ENCODE results near the gene SMCHD1. TPM values are rescaled to one million over a fixed set of nuclear protein-coding genes. Genes with fewer than 3 reads are reported as not detected.

Gene SMCHD1
- total RNA-seq, 2 experiments from 2014 or later = 357 to 359 TPM

GRCh38 chr18:2706903-2707302, 51.4 kb downstream of the SMCHD1 start:
- peak overlapping the region; percentile 27 for H3K27ac Mint-ChIP-seq
- H3K9me3 ChIP-seq (ENCODE audit: control insufficient read depth in 1 of 2, insufficient read depth in 1 of 2, low read length in 2 of 2) = no peaks in the 10 kb centered on the region
- DNase-seq = no peak
- H3K27me3 Mint-ChIP-seq = no peaks in the 10 kb centered on the region
- peaks cover 91% of the 10 kb centered on the region for H3K36me3 Mint-ChIP-seq (ENCODE audit: low read depth)
- POLR2A ChIA-PET = interaction anchor here (0.9 kb wide), 1 partner anchor 26 kb away, joined by 3 read pairs; no protein-coding TSS in a partner anchor
- peaks cover 95% of the 10 kb centered on the region for H3K36me3 ChIP-seq (ENCODE audit: insufficient read depth, low read length)
- intact Hi-C loops (cut with DNase I, micrococcal nuclease) = loop anchor here in 1 of 2 experiments (5.0 kb wide), 1 partner anchor 40 kb away; no protein-coding TSS in a partner anchor
- no peak for ATAC-seq (ENCODE audit: poor library complexity)
- H3K27ac ChIP-seq (ENCODE audit: low read depth in 1 of 2, low read length in 2 of 2) = no peak overlapping the region
- TF ChIP-seq CTCF (IDR thresholded peaks at IDR 0.05) = no peak
- H3K9me3 Mint-ChIP-seq = no peaks in the 10 kb centered on the region
- no peaks in the 10 kb centered on the region for H3K27me3 ChIP-seq (ENCODE audit: control insufficient read depth in 1 of 2, insufficient read depth in 2 of 2, low read length in 2 of 2)
- peaks cover 66% of the 10 kb centered on the region for H3K4me1 Mint-ChIP-seq (ENCODE audit: low read depth)
- H3K4me1 ChIP-seq (ENCODE audit: insufficient read depth, low read length) = no peaks in the 10 kb centered on the region
- H3K4me3 Mint-ChIP-seq = no peak overlapping the region
- CTCF ChIA-PET = no interaction called here
- H3K4me3 ChIP-seq (ENCODE audit: low read length) = no peak overlapping the region

DNA sequence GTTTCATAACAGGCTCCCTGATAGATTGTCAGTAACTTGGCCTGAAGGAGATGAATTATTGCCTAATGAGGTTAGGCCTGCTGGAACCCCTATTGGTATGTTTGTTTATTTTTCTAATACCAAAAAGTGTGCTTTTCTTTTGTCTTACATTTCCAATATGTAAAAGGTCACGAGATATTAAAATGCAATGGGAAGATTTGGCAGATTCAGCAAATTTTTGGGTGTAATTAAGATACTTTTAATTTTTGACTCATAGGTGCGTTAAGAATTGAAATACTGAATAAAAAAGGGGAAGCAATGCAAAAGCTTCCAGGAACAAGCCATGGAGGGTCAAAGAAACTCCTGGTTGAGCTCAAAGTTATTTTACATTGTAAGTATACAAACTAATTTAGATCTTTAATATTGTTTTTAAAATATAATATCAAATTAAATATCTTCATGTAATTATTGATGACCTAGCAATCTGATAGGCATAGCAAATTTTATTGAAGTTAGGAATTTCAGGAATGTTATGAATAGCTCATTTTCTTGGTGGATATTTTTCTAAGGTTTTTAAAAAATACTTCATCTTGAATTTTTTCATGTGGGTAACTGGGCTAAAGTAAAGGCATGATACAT, 52.1 kb downstream of the SMCHD1 start:
- Mint-ChIP-seq H3K27me3 (no peaks in the 10 kb centered on the region), H3K4me3 (no peak overlapping the region), H3K36me3 (ENCODE audit: low read depth) (peaks cover 91% of the 10 kb centered on the region), H3K9me3 (no peaks in the 10 kb centered on the region), H3K27ac (no peak overlapping the region), H3K4me1 (ENCODE audit: low read depth) (peaks cover 69% of the 10 kb centered on the region)
- ChIA-PET CTCF (interaction anchor here (0.8 to 1.1 kb wide), 2 partner anchors 9 to 26 kb away, joined by 3 read pairs; no protein-coding TSS in a partner anchor), POLR2A (interaction anchor here (0.8 to 1.7 kb wide), 2 partner anchors 28 to 51 kb away, joined by 3 to 8 read pairs; partner anchors contain the start of gene SMCHD1)
- no peaks in the 10 kb centered on the region for H3K9me3 ChIP-seq (ENCODE audit: control insufficient read depth in 1 of 2, insufficient read depth in 1 of 2, low read length in 2 of 2)
- no peaks in the 10 kb centered on the region for H3K27me3 ChIP-seq (ENCODE audit: control insufficient read depth in 1 of 2, insufficient read depth in 2 of 2, low read length in 2 of 2)
- no peak for ATAC-seq (ENCODE audit: poor library complexity)
- peaks cover 95% of the 10 kb centered on the region for H3K36me3 ChIP-seq (ENCODE audit: insufficient read depth, low read length)
- no peak overlapping the region for H3K27ac ChIP-seq (ENCODE audit: low read depth in 1 of 2, low read length in 2 of 2)
- H3K4me1 ChIP-seq (ENCODE audit: insufficient read depth, low read length) = no peaks in the 10 kb centered on the region
- no peak for TF ChIP-seq CTCF (IDR thresholded peaks at IDR 0.05)
- H3K4me3 ChIP-seq (ENCODE audit: low read length) = no peak overlapping the region
- no peak for DNase-seq
- intact Hi-C loops (cut with DNase I, micrococcal nuclease) = loop anchor here in 1 of 2 experiments (5.0 kb wide), 1 partner anchor 40 kb away; no protein-coding TSS in a partner anchor

DNA sequence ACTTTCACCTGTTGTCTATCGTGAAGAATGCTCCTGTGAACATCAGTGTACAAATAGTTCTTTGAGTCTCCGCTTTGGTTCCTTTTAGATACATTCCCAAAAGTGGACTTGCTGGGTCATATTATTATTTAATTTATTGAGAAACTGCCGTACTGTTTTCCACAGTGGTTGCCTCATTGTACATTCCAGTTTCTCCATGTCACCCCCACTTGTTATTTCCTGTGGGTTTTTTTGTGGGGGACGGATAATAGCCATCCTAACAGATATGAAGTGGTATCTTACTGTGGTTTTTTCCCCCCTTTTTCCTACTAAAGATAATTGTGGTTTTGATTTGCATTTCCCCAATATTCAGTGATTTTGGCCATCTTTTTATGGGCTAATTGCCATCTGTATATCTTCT, 53.8 kb downstream of the SMCHD1 start:
- Histone ChIP-seq H3K4me1 (ENCODE audit: insufficient read depth, low read length) (no peaks in the 10 kb centered on the region), H3K9me3 (ENCODE audit: control insufficient read depth in 1 of 2, insufficient read depth in 1 of 2, low read length in 2 of 2) (no peaks in the 10 kb centered on the region), H3K27ac (ENCODE audit: low read depth in 1 of 2, low read length in 2 of 2) (no peak overlapping the region), H3K36me3 (ENCODE audit: insufficient read depth, low read length) (peaks cover 91% of the 10 kb centered on the region), H3K4me3 (ENCODE audit: low read length) (no peak overlapping the region), H3K27me3 (ENCODE audit: control insufficient read depth in 1 of 2, insufficient read depth in 2 of 2, low read length in 2 of 2) (no peaks in the 10 kb centered on the region)
- DNase-seq (no peak), ATAC-seq (ENCODE audit: poor library complexity) (no peak)
- Mint-ChIP-seq H3K9me3 (no peaks in the 10 kb centered on the region), H3K36me3 (ENCODE audit: low read depth) (peaks cover 91% of the 10 kb centered on the region), H3K27ac (peak overlapping the region; percentile 1), H3K4me1 (ENCODE audit: low read depth) (peaks cover 74% of the 10 kb centered on the region), H3K4me3 (no peak overlapping the region), H3K27me3 (no peaks in the 10 kb centered on the region)
- TF ChIP-seq CTCF (IDR thresholded peaks at IDR 0.05) = no peak
- ChIA-PET POLR2A (interaction anchor here (0.7 kb wide), 1 partner anchor 39 kb away, joined by 3 read pairs; no protein-coding TSS in a partner anchor), CTCF (no interaction called here)
- intact Hi-C loops (cut with DNase I, micrococcal nuclease) = loop anchor here in 1 of 2 experiments (5.0 kb wide), 1 partner anchor 38 kb away; no protein-coding TSS in a partner anchor
